ENCODE measurements around the gene RAB28. TPM values are rescaled to one million over a fixed set of nuclear protein-coding genes. Genes with fewer than 3 reads are reported as not detected.

Gene RAB28
- polyA plus RNA-seq, 10 donors, result 14.9 to 22.1 (median 18.8) TPM

- DNase-seq, result no peak
Observed at GRCh38 chr4:13378973-13379759, 105.0 kb downstream of the RAB28 start.

GRCh38 chr4:13371048-13371447, 113.1 kb downstream of the RAB28 start:
- no peak for DNase-seq

GRCh38 chr4:13368217-13368616, 115.9 kb downstream of the RAB28 start:
- no peak for DNase-seq

- no peak for DNase-seq
Observed at GRCh38 chr4:13367691-13368090, 116.4 kb downstream of the RAB28 start.

GRCh38 chr4:13367244-13367643, 116.9 kb downstream of the RAB28 start:
- no peak for DNase-seq

GRCh38 chr4:13365195-13365594, 118.9 kb downstream of the RAB28 start:
- DNase-seq, result no peak

- DNase-seq, result no peak
Observed at GRCh38 chr4:13364653-13365052, 119.5 kb downstream of the RAB28 start.

- DNase-seq, result no peak
Observed at GRCh38 chr4:13364172-13364571, 120.0 kb downstream of the RAB28 start.

- no peak for DNase-seq
Observed at GRCh38 chr4:13359809-13360208, 124.3 kb downstream of the RAB28 start.

GRCh38 chr4:13355111-13355880, 128.8 kb downstream of the RAB28 start:
- peak in 2 of 3 donors; percentile 28 to 31 for DNase-seq

- DNase-seq, result no peak
Observed at GRCh38 chr4:13349096-13349495, 135.0 kb downstream of the RAB28 start.

- DNase-seq, result no peak
Observed at GRCh38 chr4:13348216-13348615, 135.9 kb downstream of the RAB28 start.

GRCh38 chr4:13347517-13348125, 136.5 kb downstream of the RAB28 start:
- DNase-seq, result no peak

GRCh38 chr4:13344216-13344615, 139.9 kb downstream of the RAB28 start:
- DNase-seq, result no peak

- DNase-seq, result no peak
Observed at GRCh38 chr4:13340672-13341071, 143.5 kb downstream of the RAB28 start.

GRCh38 chr4:13331827-13332226, 152.3 kb downstream of the RAB28 start:
- no peak for DNase-seq

- DNase-seq, result no peak
Observed at GRCh38 chr4:13329963-13330362, 154.2 kb downstream of the RAB28 start.

GRCh38 chr4:13329340-13329850, 154.7 kb downstream of the RAB28 start:
- no peak for DNase-seq

GRCh38 chr4:13328591-13328990, 155.5 kb downstream of the RAB28 start:
- no peak for DNase-seq

- DNase-seq, result no peak
Observed at GRCh38 chr4:13327991-13328390, 156.1 kb downstream of the RAB28 start.

- DNase-seq, result no peak
Observed at GRCh38 chr4:13325744-13326143, 158.4 kb downstream of the RAB28 start.

GRCh38 chr4:13323921-13324320, 160.2 kb downstream of the RAB28 start:
- no peak for DNase-seq

All from muscle of back (tissue), 11 donors.